Brain microvascular endothelial cell (primary cell): ENCODE data around the gene AMACR.

Source experiments
- DNase-seq: peaks from one replicate; pipeline ENCODE4 v3.0.0-alpha.2; 2020
- H3K27ac ChIP-seq: fragments of 250-450 bp; sonication (Bioruptor Pico); 2 replicates; pipeline ENCODE4 v1.5.1; 2020; ENCODE audit warnings: mild to moderate bottlenecking, moderate library complexity
- H3K27me3 ChIP-seq: fragments of 250-450 bp; sonication (Bioruptor Pico); replicated peaks from 2 replicates; pipeline ENCODE4 v1.5.1; 2020; ENCODE audit warnings: mild to moderate bottlenecking
- H3K36me3 ChIP-seq: fragments of 250-450 bp; sonication (Bioruptor Pico); replicated peaks from 2 replicates; pipeline ENCODE4 v1.5.1; 2020; ENCODE audit warnings: mild to moderate bottlenecking
- H3K4me3 ChIP-seq: 2 replicates; pipeline ENCODE4 v1.5.1; 2011; ENCODE audit warnings: low read depth, mild to moderate bottlenecking, control low read depth, low read length, moderate library complexity
- in situ Hi-C: cut with HindIII; loops from 2 replicates; pipeline ENCODE4 v1.10.0; 2017; ENCODE audit warnings: low sequenced_read_pairs, low pct_ligation_motif_present
- TF ChIP-seq, protein P1 (sequence below): IDR thresholded peaks from 2 replicates; pipeline ENCODE4 v1.5.1; 2011; ENCODE audit warnings: low read depth, mild to moderate bottlenecking, moderate library complexity, low read length, control low read depth, inconsistent platforms; ENCODE audit errors: missing control alignments

AMACR gene

DNA sequence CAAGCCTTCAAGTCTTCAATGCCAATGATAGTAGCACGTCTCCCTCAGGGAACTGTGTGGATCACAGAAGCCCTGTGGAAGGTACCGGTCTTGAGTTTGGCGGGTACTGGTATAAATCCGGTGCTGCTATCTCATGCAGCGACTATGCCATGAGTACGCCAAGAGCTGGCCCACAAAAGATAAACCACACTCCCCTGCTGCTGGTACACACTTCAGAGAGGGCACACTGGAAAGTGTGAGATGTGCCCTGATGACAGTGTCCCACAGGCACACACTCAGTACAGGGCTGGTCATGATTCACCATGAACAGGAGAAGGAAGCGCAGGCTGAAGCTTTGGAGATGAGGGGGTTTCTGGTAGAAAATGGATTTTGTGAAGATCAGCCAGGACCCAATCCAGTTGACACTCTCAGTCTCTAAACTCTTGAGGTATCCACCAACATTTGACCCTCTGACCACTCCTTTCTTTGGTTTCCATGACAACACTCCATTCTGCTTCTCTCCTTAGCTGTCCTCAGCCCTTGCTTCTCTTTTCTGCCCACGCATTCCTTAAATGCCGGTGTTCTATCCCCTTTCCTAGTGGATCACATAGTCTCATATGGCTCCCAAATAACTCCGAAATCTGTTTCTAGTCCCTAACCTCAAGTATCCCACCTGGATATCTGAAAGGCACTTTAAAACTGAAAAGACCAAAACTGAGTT lies 5.1 kb downstream of the AMACR start:
- H3K36me3 ChIP-seq, result no peaks in the 10 kb centered on the region
- H3K4me3 ChIP-seq, result no peak overlapping the region
- H3K27me3 ChIP-seq, result no peaks in the 10 kb centered on the region
- in situ Hi-C loops, result no loop called here
- TF ChIP-seq, protein P1, sequence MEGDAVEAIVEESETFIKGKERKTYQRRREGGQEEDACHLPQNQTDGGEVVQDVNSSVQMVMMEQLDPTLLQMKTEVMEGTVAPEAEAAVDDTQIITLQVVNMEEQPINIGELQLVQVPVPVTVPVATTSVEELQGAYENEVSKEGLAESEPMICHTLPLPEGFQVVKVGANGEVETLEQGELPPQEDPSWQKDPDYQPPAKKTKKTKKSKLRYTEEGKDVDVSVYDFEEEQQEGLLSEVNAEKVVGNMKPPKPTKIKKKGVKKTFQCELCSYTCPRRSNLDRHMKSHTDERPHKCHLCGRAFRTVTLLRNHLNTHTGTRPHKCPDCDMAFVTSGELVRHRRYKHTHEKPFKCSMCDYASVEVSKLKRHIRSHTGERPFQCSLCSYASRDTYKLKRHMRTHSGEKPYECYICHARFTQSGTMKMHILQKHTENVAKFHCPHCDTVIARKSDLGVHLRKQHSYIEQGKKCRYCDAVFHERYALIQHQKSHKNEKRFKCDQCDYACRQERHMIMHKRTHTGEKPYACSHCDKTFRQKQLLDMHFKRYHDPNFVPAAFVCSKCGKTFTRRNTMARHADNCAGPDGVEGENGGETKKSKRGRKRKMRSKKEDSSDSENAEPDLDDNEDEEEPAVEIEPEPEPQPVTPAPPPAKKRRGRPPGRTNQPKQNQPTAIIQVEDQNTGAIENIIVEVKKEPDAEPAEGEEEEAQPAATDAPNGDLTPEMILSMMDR, result no peak
- no peak overlapping the region for H3K27ac ChIP-seq
- no peak for DNase-seq

- in situ Hi-C loops, result no loop called here
- Histone ChIP-seq H3K4me3 (no peak overlapping the region), H3K27me3 (no peaks in the 10 kb centered on the region), H3K36me3 (no peaks in the 10 kb centered on the region), H3K27ac (no peak overlapping the region)
- TF ChIP-seq, protein P1, result no peak
- no peak for DNase-seq
Measured at GRCh38 chr5:34001241-34001841, 6.5 kb downstream of the AMACR start.

DNA sequence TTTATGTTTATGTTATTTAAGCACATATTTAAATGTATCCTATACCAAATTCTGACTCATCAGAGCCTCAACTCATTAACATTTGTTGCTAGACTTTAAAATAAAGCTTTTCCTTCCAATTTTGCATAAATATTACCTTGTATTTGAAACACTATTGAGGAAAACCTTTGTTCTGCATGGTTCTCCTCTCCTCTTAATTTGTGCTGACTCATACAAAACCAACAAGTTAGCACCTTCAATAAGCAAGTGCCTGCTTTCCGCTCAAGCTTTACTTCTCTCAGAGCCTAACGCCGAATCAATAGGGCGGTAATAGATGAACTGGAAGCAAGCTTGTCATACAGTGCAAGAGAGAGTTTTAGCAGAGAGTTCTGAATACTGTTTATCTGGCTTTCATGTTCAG lies 7.9 kb downstream of the AMACR start:
- DNase-seq, result no peak
- in situ Hi-C loops, result no loop called here
- Histone ChIP-seq H3K4me3 (no peak overlapping the region), H3K27ac (no peak overlapping the region), H3K27me3 (no peaks in the 10 kb centered on the region), H3K36me3 (no peaks in the 10 kb centered on the region)
- TF ChIP-seq, protein P1, result no peak

DNA sequence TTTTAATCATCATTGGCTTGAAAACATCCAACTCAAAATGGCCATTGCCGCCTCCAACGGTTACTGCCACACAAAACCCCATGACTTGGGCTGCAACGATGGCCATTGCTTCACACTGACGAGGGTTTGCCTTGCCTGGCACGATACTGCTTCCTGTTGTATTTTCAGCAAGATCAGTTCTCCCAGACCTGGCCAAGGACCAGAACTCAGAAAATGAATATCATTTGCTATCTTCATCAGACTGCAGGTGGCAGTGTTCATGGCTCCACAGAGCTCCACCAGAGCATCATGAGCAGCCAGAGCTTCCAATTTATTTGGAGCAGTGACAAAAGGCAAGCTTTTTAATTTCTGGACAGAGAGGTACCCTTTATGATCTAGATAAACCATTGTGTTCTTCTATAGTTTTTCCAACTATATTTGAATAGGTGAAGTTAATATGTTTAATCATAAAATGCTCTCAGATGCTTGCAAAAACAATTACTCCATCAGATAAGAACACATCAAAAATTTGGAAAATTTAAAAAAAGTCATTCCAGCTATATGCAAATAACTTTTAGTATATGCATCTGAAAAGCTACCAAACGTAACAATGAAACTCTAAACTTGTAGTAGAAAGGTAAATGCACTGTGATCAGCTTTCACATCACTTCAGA lies 10.4 kb downstream of the AMACR start:
- Histone ChIP-seq H3K27me3 (no peaks in the 10 kb centered on the region), H3K4me3 (no peak overlapping the region), H3K27ac (no peak overlapping the region), H3K36me3 (no peaks in the 10 kb centered on the region)
- in situ Hi-C loops, result no loop called here
- TF ChIP-seq, protein P1, result peak; percentile 81
- DNase-seq, result peak; percentile 82

- Histone ChIP-seq H3K36me3 (no peaks in the 10 kb centered on the region), H3K27ac (no peak overlapping the region), H3K27me3 (no peaks in the 10 kb centered on the region), H3K4me3 (no peak overlapping the region)
- TF ChIP-seq, protein P1, result no peak
- in situ Hi-C loops, result no loop called here
- DNase-seq, result no peak
Measured at GRCh38 chr5:33995865-33996264, 12.0 kb downstream of the AMACR start.
